A549 (cell line): ENCODE data around the gene IGLL1. TPM values are rescaled to one million over a fixed set of nuclear protein-coding genes. Genes with fewer than 3 reads are reported as not detected.

Experiments
- ATAC-seq, 2 experiments: fragments of 200-7000 bp in 1 of 2; fragments of >200 bp in 1 of 2; cut with Nextera tagmentation in 1 of 2; cut with Tn5 transposase in 1 of 2; 3 replicates each; pipeline versions ENCODE4 v1.8.0 to v1.9.1; 2018 to 2020; ENCODE audit warnings: mild to moderate bottlenecking in 1 of 2, moderate library complexity in 1 of 2
- CTCF ChIA-PET: fragments of 300-600 bp; sonication (Branson Sonifier 250); formaldehyde crosslinking; extraction: SDS; loops from one replicate; lab custom pipeline; 2021; ENCODE audit warnings: antibody characterized with exemption, inconsistent platforms; lab: Yijun Ruan, JAX
- POLR2A ChIA-PET: fragments of 350-600 bp; formaldehyde crosslinking; extraction: SDS; loops from one replicate; lab custom pipeline; 2021; ENCODE audit warnings: antibody characterized with exemption, inconsistent platforms; lab: Yijun Ruan, JAX
- DNase-seq, 2 experiments: peaks; one replicate each; pipeline versions ENCODE4 v3.0.0 to v3.0.0-alpha.2; 2011 to 2016; ENCODE audit warnings: low read depth in 1 of 2, low spot score in 1 of 2
- FAIRE-seq: peaks from 2 replicates; lab custom pipeline; 2011; peaks lifted over from hg19 to GRCh38; lab: Jason Lieb, UNC
- H3K27ac ChIP-seq, 2 experiments: fragments of >200 bp; sonication (Bioruptor Twin); formaldehyde crosslinking; 3 replicates each; pipeline ENCODE4 v1.5.1; 2016 to 2017
- H3K4me1 ChIP-seq: fragments of >200 bp; sonication (Bioruptor Twin); formaldehyde crosslinking; 3 replicates; pipeline ENCODE4 v1.6.1; 2016
- H3K4me2 ChIP-seq: fragments of >200 bp; sonication (Bioruptor Twin); formaldehyde crosslinking; 3 replicates; pipeline ENCODE4 v1.6.1; 2016
- H3K4me3 ChIP-seq: fragments of >200 bp; sonication (Bioruptor Twin); formaldehyde crosslinking; 3 replicates; pipeline ENCODE4 v1.5.1; 2016
- H3K9me3 ChIP-seq: fragments of >200 bp; sonication (Bioruptor Twin); formaldehyde crosslinking; 3 replicates; pipeline ENCODE4 v1.6.1; 2016
- CHD4 ChIP-seq: fragments of 200-600 bp; sonication (generic); IDR thresholded peaks from 2 replicates; pipeline ENCODE4 v1.6.1; 2016; ENCODE audit warnings: antibody characterized with exemption, mild to moderate bottlenecking, borderline replicate concordance
- EHF ChIP-seq: fragments of 250-450 bp; sonication (Bioruptor Pico); IDR thresholded peaks from 2 replicates; pipeline ENCODE4 v1.5.0; 2020; ENCODE audit warnings: mild to moderate bottlenecking
- EHMT2 ChIP-seq: fragments of 200-600 bp; sonication (generic); IDR thresholded peaks from 2 replicates; pipeline ENCODE4 v1.6.1; 2016; ENCODE audit warnings: antibody characterized with exemption, low read depth, mild to moderate bottlenecking, moderate library complexity
- ESRRA ChIP-seq: fragments of 150-350 bp; IDR thresholded peaks from 2 replicates; pipeline ENCODE4 v1.6.1; 2014; ENCODE audit warnings: mild to moderate bottlenecking, low read length, borderline replicate concordance
- FOXS1 ChIP-seq: fragments of 250-450 bp; sonication (Bioruptor Pico); IDR thresholded peaks from 2 replicates; pipeline ENCODE4 v1.5.0; 2020; ENCODE audit warnings: mild to moderate bottlenecking, moderate library complexity
- HEYL ChIP-seq: fragments of 250-450 bp; sonication (Bioruptor Pico); IDR thresholded peaks from 2 replicates; pipeline ENCODE4 v1.8.0; 2021; ENCODE audit warnings: mild to moderate bottlenecking, moderate library complexity
- HOXB5 ChIP-seq: fragments of 250-450 bp; sonication (Bioruptor Pico); IDR thresholded peaks from 2 replicates; pipeline ENCODE4 v1.5.0; 2020; ENCODE audit warnings: mild to moderate bottlenecking, moderate library complexity
- JUN ChIP-seq, 2 experiments: fragments of >200 bp; sonication (Bioruptor Twin); formaldehyde crosslinking; IDR thresholded peaks; 2 replicates in 1 of 2; 3 replicates in 1 of 2; pipeline ENCODE4 v1.6.1; 2016 to 2017
- KDM5A ChIP-seq: fragments of 200-600 bp; sonication (generic); IDR thresholded peaks from 2 replicates; pipeline ENCODE4 v1.6.1; 2016; ENCODE audit warnings: antibody characterized with exemption, mild to moderate bottlenecking
- MYC ChIP-seq: IDR thresholded peaks from 2 replicates; pipeline ENCODE4 v1.6.1; 2012; ENCODE audit warnings: mild to moderate bottlenecking, inconsistent platforms, low read length, improper control_type of control experiment, borderline replicate concordance
- NFE2L2 ChIP-seq: fragments of 150-350 bp; conservative IDR thresholded peaks from 2 replicates; pipeline ENCODE4 v1.6.1; 2014; ENCODE audit warnings: low read length
- NPAS2 ChIP-seq: fragments of 250-450 bp; sonication (Bioruptor Pico); IDR thresholded peaks from 2 replicates; pipeline ENCODE4 v1.8.0; 2022; ENCODE audit warnings: mild to moderate bottlenecking, moderate library complexity, borderline replicate concordance
- POLR2AphosphoS2 ChIP-seq: conservative IDR thresholded peaks from 2 replicates; pipeline ENCODE4 v1.6.1; 2012; ENCODE audit warnings: low read length, improper control_type of control experiment, inconsistent platforms
- RARB ChIP-seq: fragments of 250-450 bp; sonication (Bioruptor Pico); IDR thresholded peaks from 2 replicates; pipeline ENCODE4 v1.8.0; 2021; ENCODE audit warnings: mild to moderate bottlenecking, moderate library complexity
- RFX5 ChIP-seq: fragments of 450-650 bp; IDR thresholded peaks from 2 replicates; pipeline ENCODE4 v1.7.1; 2014; ENCODE audit warnings: antibody characterized with exemption, mild to moderate bottlenecking, moderate library complexity
- ZFP36 ChIP-seq: fragments of 450-650 bp; IDR thresholded peaks from 2 replicates; pipeline ENCODE4 v1.6.1; 2014; ENCODE audit warnings: borderline replicate concordance; ENCODE audit not compliant: partially characterized antibody
- WGBS: methylation state at CpG from one replicate; pipeline ENCODE4 v1.1.6; 2017; ENCODE audit errors: missing lambda C conversion rate; 5-methylcytosine and 5-hydroxymethylcytosine counted together
- polyA plus RNA-seq, 4 experiments: library from polyadenylated mRNA; depleted of rRNA in 3 of 4; stranded (reverse); fragments of >200 nt; fragmentation: RNase III in 1 of 4; extraction: RNeasy Plus Mini Kit Qiagen cat#74134 plus additional on column Dnase treatment in 1 of 4; gene quantifications; 2 replicates in 3 of 4; 3 replicates in 1 of 4; pipeline ENCODE4 v1.2.3, GENCODE V29; 2011 to 2017
- TF ChIP-seq, protein P1 (sequence below): fragments of 450-650 bp; IDR thresholded peaks from 2 replicates; pipeline ENCODE4 v1.6.1; 2014; ENCODE audit warnings: antibody characterized with exemption
- TF ChIP-seq, protein P2 (sequence below): fragments of >200 bp; sonication (Bioruptor Twin); formaldehyde crosslinking; IDR thresholded peaks from 3 replicates; pipeline ENCODE4 v1.6.1; 2016
- TF ChIP-seq, protein P3 (sequence below): fragments of 200-600 bp; sonication (generic); IDR thresholded peaks from 2 replicates; pipeline ENCODE4 v1.6.1; 2016; ENCODE audit warnings: antibody characterized with exemption, mild to moderate bottlenecking, moderate library complexity

Gene IGLL1
- polyA plus RNA-seq, 2 of the 4 experiments (the other 2 are of a cell fraction), result not detected

- ATAC-seq, result no peak
- FAIRE-seq, result no peak
- H3K4me2 ChIP-seq, result no peak overlapping the region
- DNase-seq, result no peak
- H3K9me3 ChIP-seq, result no peaks in the 10 kb centered on the region
- TF ChIP-seq RARB (CRISPR knock-in tag) (no peak), HEYL (no peak), NPAS2 (CRISPR knock-in tag) (no peak)
- WGBS, result 87% methylated on average over 15 of the region's 24 CpGs
- no peak overlapping the region for H3K27ac ChIP-seq
- ChIA-PET CTCF (interaction anchor here (0.5 to 1.5 kb wide), 2 partner anchors 10 to 325 kb away, joined by 3 to 4 read pairs; no protein-coding TSS in a partner anchor), POLR2A (no interaction called here)
- H3K4me3 ChIP-seq, result no peak overlapping the region
- peaks cover 31% of the 10 kb centered on the region for H3K4me1 ChIP-seq
These were observed 48.7 kb downstream of the IGLL1 start for GRCh38 chr22:23531283-23531956.

DNA sequence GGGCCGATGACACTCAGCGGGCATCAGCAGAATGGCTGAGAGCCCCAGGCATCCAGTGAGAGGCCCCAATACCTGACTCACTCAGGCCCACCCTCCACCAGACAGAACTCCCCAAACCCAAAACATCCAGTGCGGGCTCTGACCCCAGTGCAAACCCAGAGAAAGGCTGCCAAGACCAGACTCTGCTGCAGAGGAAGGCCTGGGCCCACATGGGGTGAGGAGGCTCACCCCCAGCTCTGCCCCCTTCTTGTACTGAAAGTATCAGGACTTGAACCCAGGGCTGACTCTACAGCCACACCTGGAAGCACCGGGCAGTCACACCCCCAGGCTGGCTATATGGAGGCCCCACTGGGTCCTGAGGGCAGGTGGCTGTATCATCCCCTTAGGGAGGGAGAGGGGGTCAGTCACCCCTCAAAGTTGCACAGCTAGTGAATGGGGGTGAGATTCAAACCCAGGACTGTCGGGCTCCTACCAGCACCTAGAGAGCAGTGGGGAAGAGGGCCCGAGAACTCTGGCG lies 49.3 kb downstream of the IGLL1 start:
- FAIRE-seq (no peak), ATAC-seq (no peak), DNase-seq (no peak)
- Histone ChIP-seq H3K4me3 (no peak overlapping the region), H3K4me2 (no peak overlapping the region), H3K27ac (no peak overlapping the region), H3K4me1 (peaks cover 25% of the 10 kb centered on the region), H3K9me3 (no peaks in the 10 kb centered on the region)
- POLR2A ChIA-PET, result no interaction called here
- TF ChIP-seq, protein P1, sequence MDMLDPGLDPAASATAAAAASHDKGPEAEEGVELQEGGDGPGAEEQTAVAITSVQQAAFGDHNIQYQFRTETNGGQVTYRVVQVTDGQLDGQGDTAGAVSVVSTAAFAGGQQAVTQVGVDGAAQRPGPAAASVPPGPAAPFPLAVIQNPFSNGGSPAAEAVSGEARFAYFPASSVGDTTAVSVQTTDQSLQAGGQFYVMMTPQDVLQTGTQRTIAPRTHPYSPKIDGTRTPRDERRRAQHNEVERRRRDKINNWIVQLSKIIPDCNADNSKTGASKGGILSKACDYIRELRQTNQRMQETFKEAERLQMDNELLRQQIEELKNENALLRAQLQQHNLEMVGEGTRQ, result no peak
- no peak for TF ChIP-seq JUN (IDR thresholded peaks at IDR 0.05)
- TF ChIP-seq EHMT2, result no peak
- no peak for TF ChIP-seq MYC
- TF ChIP-seq, protein P2, sequence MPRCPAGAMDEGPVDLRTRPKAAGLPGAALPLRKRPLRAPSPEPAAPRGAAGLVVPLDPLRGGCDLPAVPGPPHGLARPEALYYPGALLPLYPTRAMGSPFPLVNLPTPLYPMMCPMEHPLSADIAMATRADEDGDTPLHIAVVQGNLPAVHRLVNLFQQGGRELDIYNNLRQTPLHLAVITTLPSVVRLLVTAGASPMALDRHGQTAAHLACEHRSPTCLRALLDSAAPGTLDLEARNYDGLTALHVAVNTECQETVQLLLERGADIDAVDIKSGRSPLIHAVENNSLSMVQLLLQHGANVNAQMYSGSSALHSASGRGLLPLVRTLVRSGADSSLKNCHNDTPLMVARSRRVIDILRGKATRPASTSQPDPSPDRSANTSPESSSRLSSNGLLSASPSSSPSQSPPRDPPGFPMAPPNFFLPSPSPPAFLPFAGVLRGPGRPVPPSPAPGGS, result no peak
- TF ChIP-seq EHF (CRISPR knock-in tag), result no peak
- no peak for TF ChIP-seq ESRRA
- TF ChIP-seq NPAS2 (CRISPR knock-in tag), result no peak
- TF ChIP-seq RARB (CRISPR knock-in tag), result no peak
- TF ChIP-seq, protein P3, sequence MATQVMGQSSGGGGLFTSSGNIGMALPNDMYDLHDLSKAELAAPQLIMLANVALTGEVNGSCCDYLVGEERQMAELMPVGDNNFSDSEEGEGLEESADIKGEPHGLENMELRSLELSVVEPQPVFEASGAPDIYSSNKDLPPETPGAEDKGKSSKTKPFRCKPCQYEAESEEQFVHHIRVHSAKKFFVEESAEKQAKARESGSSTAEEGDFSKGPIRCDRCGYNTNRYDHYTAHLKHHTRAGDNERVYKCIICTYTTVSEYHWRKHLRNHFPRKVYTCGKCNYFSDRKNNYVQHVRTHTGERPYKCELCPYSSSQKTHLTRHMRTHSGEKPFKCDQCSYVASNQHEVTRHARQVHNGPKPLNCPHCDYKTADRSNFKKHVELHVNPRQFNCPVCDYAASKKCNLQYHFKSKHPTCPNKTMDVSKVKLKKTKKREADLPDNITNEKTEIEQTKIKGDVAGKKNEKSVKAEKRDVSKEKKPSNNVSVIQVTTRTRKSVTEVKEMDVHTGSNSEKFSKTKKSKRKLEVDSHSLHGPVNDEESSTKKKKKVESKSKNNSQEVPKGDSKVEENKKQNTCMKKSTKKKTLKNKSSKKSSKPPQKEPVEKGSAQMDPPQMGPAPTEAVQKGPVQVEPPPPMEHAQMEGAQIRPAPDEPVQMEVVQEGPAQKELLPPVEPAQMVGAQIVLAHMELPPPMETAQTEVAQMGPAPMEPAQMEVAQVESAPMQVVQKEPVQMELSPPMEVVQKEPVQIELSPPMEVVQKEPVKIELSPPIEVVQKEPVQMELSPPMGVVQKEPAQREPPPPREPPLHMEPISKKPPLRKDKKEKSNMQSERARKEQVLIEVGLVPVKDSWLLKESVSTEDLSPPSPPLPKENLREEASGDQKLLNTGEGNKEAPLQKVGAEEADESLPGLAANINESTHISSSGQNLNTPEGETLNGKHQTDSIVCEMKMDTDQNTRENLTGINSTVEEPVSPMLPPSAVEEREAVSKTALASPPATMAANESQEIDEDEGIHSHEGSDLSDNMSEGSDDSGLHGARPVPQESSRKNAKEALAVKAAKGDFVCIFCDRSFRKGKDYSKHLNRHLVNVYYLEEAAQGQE, result no peak
- TF ChIP-seq POLR2AphosphoS2, result no peak
- TF ChIP-seq RFX5, result no peak
- no peak for TF ChIP-seq FOXS1
- no peak for TF ChIP-seq ZFP36
- TF ChIP-seq KDM5A, result no peak
- no peak for TF ChIP-seq HOXB5 (CRISPR knock-in tag)
- no peak for TF ChIP-seq CHD4
- no peak for TF ChIP-seq NFE2L2
- CTCF ChIA-PET, result interaction anchor here (1.1 kb wide), 1 partner anchor 9 kb away, joined by 4 read pairs; no protein-coding TSS in a partner anchor
- WGBS, result 97% methylated on average over 4 of the region's 7 CpGs
